NCI-H748 (cell line): Measurements from ENCODE around the gene RSPO4.
"Not testable (repeated sequence)": the region's sequence is repeated elsewhere in the genome, so short reads cannot be mapped to it uniquely, and the experiment has no call there.

Experiments
- DNase-seq: peaks from one replicate; lab custom pipeline; 2025; ENCODE audit not compliant: unreplicated experiment; lab: John Stamatoyannopoulos, UW

RSPO4 gene

DNA sequence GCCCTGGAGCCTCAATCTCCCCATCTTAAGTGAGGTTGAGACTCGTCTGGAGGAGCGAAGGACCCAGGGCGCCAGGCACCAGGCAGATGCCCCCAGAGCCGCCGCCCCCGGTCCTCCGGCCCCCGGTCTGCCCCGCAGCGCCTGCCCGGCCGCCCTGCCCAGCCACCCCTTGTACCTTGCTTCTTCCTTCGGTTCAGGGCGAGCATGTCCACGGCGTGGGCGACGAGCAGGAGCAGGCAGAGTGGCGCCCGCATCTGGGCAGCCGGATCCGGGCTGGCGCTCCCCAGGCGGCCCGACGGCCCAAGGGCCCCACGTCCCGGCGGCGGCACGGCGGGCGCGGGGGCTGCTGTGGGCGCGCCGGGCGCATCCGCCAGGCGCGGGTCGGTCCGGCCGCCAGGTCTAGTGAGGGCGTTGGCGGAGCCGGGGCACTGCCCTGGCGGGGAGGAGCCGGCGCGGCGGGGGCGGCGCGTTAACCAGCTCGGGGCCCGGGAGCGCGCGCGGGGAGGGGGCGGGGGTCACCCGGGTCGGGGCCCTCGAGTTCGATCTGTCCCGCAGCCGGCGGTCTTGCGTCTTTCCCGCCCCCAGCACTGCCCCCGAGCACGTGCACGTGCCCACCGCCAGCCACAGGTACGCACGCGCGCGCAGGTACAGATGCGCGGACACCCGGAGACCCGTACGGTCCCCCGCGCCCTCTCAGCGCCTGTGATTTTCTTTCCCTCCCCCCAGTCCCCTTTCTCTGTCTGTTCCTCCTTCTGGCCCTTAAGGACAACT is at the start of gene RSPO4:
RSPO4 (minus strand) TSS at position 401 of the 771 bp plus-strand sequence; CDS start at position 254, 147 bp downstream.
- no peak for DNase-seq

DNA sequence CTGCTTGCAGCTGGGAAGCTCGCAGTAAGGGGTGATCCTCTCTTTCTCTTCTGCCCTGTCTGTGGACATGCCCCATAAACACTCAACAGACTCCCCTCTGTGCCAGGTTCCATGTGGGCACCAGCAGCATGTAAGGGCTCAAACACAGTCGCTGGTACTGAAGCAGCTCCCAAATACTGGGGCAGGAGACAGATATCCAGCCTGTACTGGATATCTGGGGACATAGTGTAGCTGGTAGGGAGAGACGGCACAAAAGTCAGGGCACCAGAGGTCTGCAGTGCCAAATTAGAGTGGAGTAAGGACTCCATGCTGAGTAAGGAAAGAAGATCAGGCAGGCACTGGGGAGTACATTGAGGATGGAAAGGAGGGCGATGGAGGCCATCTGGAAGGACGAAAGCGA is 48.3 kb upstream of the RSPO4 start:
- DNase-seq = no peak

DNA sequence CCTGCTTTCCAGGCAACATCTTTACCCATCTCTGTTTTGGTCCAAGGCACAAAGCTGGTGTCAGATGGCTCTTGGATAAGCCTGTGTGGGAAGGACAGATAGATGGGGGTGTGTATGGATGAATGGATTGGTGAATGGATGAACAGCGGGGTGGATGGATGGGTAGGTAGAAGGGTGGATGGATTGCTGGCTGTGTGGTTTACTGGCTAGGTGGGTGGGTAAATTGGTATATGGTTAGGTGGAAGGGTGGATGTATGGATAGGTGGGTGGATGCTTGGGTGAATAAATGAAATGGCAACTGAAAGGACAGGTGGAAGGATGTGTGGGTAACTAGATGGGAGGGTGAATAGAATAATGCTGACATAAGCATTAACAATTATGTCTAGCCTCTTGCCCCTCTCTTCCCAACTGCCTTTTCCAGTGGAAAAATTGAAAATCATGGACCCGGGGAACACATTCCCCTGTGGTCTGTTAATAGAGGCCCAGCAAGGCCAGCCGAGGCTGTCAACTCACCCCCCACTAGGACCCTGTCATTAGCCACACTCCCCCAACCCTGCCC is 43.8 kb upstream of the RSPO4 start:
- no peak for DNase-seq

DNA sequence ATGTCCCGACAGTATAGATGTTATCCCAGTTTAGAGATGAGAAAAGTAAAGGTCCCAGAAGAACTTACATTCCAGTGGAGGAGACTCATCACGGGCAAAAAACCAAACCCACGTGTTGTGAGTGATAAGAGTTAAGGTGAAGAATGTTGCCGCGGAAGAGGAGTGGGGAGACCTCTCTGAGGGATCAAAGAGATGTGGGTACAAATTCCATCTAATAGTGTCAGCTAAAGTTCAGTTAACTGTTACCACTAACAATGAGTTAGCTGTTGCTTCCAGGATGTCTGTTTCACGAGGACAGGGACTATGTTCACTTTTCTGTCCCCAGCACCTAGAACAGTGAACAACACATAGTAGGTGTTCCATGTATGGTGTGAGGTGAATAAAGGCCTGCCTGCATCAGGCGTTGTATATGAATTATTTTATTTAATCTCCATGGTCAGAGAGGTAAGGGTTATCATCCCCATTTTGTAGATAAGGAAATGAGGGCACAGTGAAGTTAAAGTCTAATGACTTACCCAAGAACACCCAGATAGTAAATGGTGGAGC is 39.8 kb upstream of the RSPO4 start:
- DNase-seq = no peak

DNA sequence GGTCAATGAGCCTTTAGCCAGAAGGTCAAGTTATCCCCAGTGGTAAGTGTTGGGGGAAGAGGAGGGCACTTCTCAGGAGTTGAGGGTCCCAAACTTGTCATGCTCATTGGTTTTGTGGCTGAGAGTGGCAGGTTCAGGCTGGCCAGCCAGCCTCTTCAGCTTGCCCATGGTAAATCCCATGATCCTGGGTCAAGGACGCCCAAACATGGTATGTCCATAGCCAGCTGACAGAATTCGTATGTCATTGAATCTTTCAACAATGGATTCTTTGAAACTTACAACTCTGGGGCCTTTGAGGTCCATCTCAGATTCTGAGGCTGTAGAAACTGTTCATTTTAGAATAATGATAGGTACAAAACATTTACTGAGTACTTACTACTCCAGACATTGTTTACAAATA is 36.1 kb upstream of the RSPO4 start:
- DNase-seq = no peak

DNA sequence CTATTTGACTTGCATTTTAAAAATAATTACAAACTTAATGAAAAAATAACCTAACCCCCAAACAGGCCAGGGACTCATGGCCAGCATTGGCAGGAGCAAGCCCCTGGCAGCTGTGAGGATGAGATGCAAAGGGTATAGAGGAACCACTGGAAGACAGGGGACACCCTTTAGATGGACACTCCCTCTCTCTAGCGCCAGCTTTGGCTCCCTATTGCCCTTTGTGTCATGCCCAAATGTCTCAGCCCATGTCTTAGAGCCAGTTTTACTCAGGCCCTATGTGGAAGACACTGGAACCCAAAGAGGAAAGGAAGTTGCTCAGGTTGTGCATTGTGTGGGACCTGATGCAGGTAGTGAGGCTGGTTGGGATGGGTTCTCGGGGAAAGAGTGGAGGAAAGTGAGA is 34.9 kb upstream of the RSPO4 start:
- no peak for DNase-seq

DNA sequence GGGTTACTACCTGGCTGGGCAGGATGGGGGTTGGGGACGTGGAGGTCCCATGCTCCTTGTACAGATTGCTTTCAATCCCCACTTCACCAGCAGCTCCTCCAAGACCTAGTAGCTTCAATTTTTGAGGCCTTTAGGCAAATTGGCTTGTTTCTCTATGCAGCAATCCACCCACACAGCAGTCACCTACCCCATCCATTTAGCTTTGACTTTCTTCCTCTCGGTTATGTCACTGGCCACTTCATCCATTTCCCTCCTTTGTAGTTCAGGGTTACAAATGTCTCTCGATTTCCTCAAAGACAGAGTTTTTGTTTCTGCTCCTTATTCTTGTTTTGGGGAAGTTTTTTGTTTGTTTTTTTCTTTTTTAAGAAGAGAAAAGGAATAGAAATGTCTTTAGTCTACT is 33.4 kb upstream of the RSPO4 start:
- DNase-seq = no peak

DNA sequence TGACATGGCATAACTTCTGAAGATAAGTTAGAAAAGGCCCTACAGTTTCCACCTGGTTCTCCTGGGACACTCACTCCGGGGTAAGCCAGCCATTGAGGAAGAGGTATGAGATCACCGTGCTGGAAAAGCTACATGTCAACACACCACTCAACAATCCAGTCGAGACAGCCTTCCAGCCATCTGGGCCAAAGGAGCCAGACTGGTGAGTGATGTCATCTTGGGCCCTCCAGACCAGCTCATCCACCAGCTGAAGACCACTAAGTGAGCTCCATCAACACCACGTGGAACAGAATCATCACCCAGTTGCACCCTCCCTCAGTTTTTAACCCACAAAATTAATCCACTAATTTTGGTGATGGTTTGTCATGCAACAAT is 32.3 kb upstream of the RSPO4 start:
- no peak for DNase-seq

DNA sequence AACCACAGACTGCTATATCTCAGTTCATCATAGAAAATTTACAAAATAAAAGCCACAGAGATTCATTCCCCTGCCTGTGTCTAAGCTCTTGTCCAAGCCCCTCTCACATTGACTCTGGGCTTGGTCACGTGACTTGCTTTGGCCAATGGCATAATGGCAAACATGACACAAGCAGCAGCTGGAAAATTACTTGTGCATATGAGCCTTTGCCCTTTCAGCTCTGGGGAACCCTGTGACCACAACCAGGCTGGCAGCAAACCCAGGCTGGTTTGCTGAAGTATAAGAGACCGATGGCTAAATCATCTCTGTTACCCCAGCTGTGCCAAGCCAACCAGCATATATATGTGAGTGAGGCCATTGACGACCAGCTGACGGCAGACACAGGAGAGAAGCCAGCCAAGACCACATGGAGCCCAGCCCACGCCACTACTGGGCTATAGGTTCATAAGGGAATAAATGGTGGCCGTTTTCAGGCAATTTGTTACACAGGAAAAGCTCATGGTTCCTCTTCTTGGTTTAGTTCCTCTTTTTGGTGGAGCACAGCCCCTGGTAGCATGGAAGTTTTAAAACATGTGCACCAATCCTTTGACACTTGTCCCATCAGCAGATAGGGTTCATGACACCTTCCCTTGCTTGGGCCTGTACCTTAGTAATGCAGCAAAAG is 31.8 kb upstream of the RSPO4 start:
- peak; percentile 30 for DNase-seq

DNA sequence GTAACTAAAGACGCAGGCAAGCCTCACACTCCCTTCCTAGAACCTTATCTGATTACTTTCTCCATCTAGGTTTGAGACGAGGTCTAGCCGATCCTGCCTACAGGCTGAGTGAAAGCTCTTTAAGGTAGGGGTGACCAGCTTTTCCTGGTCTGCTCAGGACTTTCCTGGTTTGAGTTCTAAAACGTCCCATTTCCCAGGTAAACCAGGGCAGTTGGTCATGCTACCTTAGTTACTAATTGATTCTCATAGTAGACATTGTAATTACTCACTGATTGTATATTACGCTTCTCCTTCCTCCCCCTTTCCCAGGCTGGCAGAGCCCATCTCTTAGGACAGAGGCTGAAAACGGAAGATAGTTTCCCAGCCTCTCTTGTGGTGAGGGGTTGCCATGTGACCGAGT is 27.9 kb upstream of the RSPO4 start:
- no peak for DNase-seq

DNA sequence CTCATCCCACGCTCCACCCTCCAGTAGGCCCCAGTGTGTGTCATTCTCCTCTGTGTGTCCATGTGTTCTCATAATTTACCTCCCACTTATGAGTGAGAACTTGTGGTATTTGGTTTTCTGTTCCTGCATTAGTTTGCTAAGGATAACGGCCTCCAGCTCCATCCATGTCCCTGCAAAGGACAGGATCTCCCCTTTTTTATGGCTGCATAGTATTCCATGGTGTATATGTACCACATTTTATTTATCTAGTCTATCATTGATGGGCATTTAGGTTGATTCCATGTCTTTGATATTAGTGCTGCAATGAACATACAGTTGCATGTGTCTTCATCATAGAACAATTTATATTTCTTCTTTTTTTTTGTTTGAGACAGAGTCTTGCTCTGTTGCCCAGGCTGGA is 24.1 kb upstream of the RSPO4 start:
- not testable (repeated sequence) for DNase-seq

DNA sequence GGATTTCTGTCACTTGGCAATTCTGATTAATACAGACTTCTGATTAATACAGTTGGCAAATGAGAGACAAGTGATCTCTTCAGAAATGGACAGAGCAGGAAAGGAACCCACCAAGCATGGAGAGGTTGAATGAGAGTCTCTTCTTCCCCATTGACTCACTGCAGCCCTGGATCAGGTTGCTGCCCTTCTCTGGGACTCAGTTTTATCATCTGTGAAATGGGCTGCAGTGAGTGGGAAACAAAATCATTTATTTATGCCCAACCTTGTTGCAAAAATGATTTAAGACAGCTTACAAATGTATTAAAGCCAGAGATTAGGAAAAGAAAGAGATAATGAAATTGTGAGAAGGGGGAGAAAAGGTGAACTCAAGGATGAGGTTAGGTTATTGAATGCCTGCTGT is 20.8 kb upstream of the RSPO4 start:
- no peak for DNase-seq

DNA sequence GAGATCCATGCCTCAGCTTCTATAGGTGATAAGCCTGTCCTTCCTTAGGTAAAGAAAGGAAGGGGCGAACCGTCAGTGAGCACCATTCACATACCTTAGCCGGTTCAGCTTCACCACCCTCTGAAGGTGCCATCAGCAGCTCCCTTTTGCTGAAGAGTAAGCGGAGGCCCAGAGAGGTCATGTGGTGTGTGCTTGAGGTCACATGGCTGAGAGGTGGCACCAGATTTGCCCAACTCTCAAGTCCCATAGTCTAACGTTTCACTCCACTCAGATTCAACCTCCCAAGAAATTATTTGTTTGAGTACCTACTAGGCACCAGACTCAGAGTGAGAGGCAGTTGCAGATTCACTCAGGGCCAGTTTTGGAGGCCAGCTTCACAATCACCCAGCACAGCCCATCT is 18.5 kb upstream of the RSPO4 start:
- no peak for DNase-seq

DNA sequence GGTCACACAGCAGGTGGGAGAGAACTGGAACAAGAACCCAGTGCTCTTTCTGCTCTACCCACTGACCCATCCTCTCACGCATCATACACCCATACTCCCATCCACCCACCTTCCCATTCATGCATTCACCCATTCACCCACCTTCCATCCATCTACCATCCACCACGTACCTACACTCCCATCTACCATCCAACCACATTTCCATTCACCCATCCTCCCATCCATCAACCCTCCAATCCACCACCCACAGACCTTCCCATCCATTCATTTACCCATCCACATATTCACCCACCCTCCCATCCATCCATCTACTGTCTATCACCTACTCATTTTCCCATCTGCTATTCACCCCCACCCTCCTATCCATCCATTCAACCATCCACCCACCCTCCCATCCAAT is 17.2 kb upstream of the RSPO4 start:
- DNase-seq = no peak

DNA sequence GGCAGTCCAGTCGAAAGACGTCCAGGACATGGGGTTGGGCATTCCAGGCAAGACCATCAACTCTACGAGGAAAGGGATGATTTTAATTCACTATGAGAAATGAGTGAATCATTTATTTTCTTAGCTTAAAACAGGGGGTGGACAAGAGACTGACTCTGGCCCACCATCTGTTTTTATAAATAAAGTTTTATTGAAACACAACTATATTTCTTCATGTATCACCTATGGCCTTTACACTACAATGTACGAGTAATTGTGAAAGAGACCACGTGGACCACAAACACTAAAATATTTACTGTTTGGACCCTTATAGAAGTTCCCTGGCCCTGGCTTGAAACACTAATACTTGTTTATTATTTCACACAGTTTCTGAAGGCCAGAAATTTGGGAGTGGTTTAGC is 15.6 kb upstream of the RSPO4 start:
- DNase-seq = no peak

DNA sequence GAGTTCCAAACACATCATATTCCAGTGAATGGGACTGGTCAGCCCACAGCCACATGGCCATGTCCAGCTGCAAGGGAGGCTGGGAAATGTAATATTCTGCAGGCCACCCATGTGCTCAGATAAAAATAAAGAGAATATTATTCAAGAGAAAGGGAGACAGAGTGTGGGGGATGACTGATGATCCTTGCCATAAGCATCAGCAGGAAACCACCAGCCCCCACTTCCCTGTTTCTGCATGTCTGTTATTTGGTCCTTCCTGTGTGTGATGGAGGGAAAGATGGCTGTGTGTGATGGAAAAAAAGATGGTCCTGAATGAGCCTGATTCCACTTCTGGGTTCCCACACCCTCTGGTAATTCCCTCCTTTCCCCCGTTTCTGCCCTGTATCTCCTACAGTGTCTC is 13.1 kb upstream of the RSPO4 start:
- no peak for DNase-seq

DNA sequence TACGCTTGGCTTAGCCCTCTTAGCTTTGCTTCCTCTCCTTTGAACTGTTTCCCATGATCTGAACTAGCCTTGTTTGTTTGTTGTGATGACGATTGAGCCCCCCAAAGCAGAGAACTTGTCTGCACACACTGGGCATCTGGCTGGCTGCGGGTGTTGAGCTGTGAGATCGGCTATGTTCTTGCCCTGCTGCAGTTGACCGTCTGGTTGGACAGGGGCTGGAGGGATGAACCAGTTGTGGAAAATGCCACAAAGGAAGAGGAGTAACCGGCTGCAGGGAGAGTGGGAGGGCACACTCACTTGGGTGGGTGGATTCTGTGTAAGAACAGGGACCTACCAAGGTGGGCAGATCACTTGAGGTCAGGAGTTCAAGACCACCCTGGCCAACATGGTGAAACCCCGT is 12.4 kb upstream of the RSPO4 start:
- no peak for DNase-seq

DNA sequence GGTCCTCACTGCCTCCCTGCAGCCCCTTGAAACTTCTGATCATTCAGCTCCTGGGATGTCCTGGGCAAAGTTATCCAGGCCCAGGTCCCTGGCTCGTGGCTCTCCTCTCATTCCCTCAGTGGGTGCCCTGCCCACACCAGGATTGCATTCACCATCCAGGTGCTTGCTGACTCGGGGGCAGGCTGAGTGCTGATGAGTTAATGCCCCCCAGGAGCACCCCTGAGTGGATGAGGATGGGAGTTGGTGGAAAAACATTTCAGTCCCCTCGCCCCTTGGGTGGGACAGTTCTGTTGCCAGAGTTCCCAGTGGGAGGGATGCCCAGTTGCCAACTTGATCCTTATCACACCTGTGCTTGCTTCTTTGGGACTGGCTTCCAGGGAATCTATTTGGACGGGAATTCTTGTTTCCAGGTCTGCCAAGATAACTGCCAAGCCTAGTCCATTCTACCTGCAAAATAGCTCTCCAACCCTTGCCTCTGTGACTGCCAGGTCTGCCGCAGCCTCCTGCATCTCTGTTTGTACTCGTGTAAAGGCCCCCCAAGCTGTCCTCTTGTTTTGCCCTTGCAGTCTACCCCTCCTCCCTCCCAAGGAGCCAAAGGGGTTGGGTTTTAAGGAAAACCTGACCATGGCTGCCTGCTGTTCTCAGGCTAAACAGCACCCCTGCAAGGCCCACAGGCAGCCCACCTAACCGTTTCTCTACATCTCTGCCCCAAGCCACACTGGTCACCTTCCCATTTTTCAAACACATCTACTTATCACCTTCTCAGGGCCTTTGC is 11.6 kb upstream of the RSPO4 start:
- no peak for DNase-seq

DNA sequence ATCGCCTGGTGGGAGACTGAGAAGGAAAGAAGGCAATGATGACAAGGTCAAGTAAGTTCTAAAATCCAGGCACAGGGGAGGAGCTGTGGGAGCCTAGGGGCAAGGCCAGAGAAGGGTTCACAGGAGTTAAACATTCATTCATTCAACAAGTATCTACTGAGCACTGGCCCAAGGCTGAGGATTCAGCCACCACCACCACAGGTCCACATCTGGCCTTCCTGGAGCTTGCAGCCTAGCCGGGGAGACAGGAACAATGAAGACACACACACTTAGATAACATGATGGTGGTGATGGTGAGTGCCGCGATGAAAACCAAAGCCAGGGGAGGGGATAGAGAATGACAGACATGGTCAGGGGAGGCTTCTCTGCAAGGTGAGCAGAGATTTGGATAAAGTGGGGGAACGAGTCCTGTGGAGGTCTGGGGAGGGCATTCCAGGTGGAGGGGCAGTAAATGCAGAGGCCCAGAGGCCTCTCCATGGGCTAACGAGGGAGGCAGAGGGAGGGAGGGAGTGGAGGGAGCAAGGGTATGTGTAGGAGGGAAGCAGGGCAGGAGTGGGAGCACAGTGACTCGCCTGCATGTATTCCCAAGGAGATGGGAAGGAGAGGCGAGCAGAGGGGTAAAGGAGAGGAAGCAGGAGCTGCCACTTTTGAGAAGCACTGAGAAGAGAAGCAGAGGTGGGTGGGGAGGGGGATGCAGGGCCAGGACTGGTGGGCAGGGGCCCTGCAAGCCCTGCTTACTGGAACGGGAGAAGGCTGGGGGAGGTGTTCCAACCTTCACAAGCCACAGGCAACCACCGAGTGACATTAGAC is 10.5 kb upstream of the RSPO4 start:
- DNase-seq = no peak

DNA sequence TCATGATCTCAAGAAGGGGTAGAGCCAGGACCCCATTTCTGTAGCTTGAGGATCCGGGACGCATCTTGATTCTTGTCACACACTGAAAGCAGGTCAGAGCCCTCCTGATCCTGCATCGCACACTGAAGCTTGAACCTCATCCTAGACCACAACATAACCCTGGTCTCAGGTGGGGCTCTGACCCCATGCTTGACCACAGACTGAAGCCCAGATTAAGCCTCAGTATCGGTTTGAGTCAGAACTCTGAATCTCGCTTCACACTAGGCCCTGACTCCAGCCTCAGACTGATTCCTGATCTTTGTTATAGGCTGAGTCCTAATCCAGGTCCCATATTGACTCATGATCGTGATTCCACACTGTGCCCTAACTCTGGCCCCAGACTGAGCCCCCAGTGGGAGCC is 8.5 kb upstream of the RSPO4 start:
- no peak for DNase-seq
